Activated naive CD4-positive, alpha-beta T cell treated with anti-CD3 and anti-CD28 coated beads, Interleukin-2, amount 50 U/mL, for 72 hours (primary cell): Measurements from ENCODE around the gene UBE2L6. TPM values are rescaled to one million over a fixed set of nuclear protein-coding genes. Genes with fewer than 3 reads are reported as not detected.
"Not testable (repeated sequence)": the region's sequence is repeated elsewhere in the genome, so short reads cannot be mapped to it uniquely, and the experiment has no call there.

Experiments used
- ATAC-seq, 2 donors: fragments of 150-1000 bp; cut with Tn5 transposase; 2 replicates each; pipeline ENCODE4 v1.10.0; 2021; ENCODE audit warnings: mild to moderate bottlenecking in 2 of 2, moderate library complexity in 2 of 2
- DNase-seq, 2 donors: peaks; one replicate each; pipeline ENCODE4 v3.0.0; 2021 to 2022; ENCODE audit warnings: low spot score in 2 of 2
- H3K27ac Mint-ChIP-seq, 2 donors: one replicate each; pipeline ENCODE4 v1.8.0; 2022; ENCODE audit warnings: mild to moderate bottlenecking in 2 of 2, mixed read lengths in 2 of 2
- H3K36me3 Mint-ChIP-seq, 2 donors: one replicate each; pipeline ENCODE4 v1.8.0; 2022; ENCODE audit warnings: mixed read lengths in 2 of 2
- H3K9me3 Mint-ChIP-seq, 2 donors: one replicate each; pipeline ENCODE4 v1.8.0; 2022; ENCODE audit warnings: mixed read lengths in 2 of 2
- total RNA-seq, 2 donors: library from RNA; stranded (reverse); gene quantifications; one replicate each; pipeline ENCODE4 v1.2.3, GENCODE V29; 2022

UBE2L6 gene
- total RNA-seq, 2 donors from 2014 or later = 122 to 188 TPM

DNA sequence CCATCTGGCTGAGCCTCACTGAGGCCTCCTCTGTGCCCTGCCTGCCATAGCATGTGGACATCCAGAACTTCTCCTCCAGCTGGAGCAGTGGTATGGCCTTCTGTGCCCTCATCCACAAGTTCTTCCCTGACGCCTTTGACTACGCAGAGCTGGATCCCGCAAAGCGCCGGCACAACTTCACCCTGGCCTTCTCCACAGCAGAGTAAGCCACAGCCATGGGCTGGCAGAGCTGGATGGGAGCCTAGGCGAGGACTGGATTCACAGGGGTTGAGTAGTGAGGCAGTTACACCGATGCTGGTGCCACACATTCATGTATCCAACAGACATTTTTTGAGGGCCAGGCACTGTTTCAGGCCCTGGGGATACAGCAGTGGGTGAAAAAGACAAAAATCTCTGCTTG, 21.0 kb downstream of the UBE2L6 start:
- H3K27ac Mint-ChIP-seq = peak overlapping the region; percentile 82 to 90
- H3K9me3 Mint-ChIP-seq = no peaks in the 10 kb centered on the region
- no peak for ATAC-seq
- H3K36me3 Mint-ChIP-seq = peaks cover 0 to 14% of the 10 kb centered on the region in 2 donors
- DNase-seq = no peak

DNA sequence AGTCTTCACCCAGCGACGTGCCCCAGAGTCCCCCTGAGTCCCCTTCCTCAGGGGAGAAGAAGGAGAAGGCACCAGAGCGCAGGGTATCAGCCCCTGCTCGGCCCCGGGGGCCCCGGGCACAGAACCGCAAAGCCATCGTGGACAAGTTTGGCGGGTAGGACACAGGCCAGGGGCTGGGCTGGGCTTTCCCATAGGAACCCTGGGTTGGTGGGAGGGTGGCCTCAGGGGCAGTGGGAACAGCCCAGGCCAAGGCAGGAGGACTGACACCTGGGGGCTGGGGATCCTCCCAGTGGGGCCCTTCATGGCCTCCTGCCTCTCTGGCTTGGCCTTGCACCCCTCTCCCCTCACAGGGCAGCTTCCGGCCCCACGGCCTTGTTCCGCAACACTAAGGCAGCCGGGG, 21.6 kb downstream of the UBE2L6 start:
- Mint-ChIP-seq H3K36me3 (peaks cover 0 to 14% of the 10 kb centered on the region in 2 donors), H3K27ac (peak overlapping the region in 1 of 2 donors; percentile 22), H3K9me3 (no peaks in the 10 kb centered on the region)
- no peak for DNase-seq
- no peak for ATAC-seq

- ATAC-seq (no peak), DNase-seq (no peak)
- H3K27ac Mint-ChIP-seq = no peak overlapping the region
- peaks cover 0 to 5% of the 10 kb centered on the region in 2 donors for H3K36me3 Mint-ChIP-seq
- H3K9me3 Mint-ChIP-seq = no peaks in the 10 kb centered on the region
These were observed 22.9 kb downstream of the UBE2L6 start for GRCh38 chr11:57544566-57544965.

DNA sequence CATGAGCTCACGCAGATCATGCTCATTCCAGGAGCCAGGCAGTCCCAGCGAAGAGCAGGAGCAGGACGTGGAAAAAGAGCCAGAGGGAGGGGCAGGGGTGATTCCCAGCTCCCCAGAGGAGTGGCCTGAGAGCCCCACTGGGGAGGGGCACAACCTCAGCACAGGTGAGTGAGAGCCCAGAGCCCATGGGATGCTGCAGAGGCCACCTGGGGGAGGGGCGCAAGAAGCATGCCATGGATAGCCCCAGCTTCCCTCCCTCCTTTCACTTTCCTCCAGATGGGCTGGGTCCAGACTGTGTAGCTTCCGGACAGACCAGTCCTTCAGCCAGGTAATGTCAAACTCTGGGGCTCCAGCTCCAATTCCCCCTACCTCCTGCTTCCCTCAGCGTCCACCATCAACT, 23.9 kb downstream of the UBE2L6 start:
- H3K36me3 Mint-ChIP-seq = peaks cover 0 to 2% of the 10 kb centered on the region in 2 donors
- DNase-seq (no peak), ATAC-seq (no peak)
- no peaks in the 10 kb centered on the region for H3K9me3 Mint-ChIP-seq
- no peak overlapping the region for H3K27ac Mint-ChIP-seq

GRCh38 chr11:57542582-57542981, 24.9 kb downstream of the UBE2L6 start:
- Mint-ChIP-seq H3K27ac (peak overlapping the region; percentile 16 to 95), H3K36me3 (no peaks in the 10 kb centered on the region), H3K9me3 (no peaks in the 10 kb centered on the region)
- ATAC-seq (no peak), DNase-seq (no peak)

- H3K36me3 Mint-ChIP-seq = no peaks in the 10 kb centered on the region
These were observed 26.3 kb downstream of the UBE2L6 start for GRCh38 chr11:57541169-57541568.

GRCh38 chr11:57539342-57539741, 28.1 kb downstream of the UBE2L6 start:
- DNase-seq (no peak), ATAC-seq (no peak)
- no peaks in the 10 kb centered on the region for H3K36me3 Mint-ChIP-seq
- peak overlapping the region in 1 of 2 donors; percentile 51 for H3K27ac Mint-ChIP-seq
- H3K9me3 Mint-ChIP-seq = no peaks in the 10 kb centered on the region

More at GRCh38 chr11:57541169-57541568, 26.3 kb downstream of the UBE2L6 start:
- no peak for ATAC-seq
- H3K9me3 Mint-ChIP-seq = no peaks in the 10 kb centered on the region
- no peak for DNase-seq
- H3K27ac Mint-ChIP-seq = peak overlapping the region in 1 of 2 donors; percentile 33

GRCh38 chr11:57536947-57537619, 30.4 kb downstream of the UBE2L6 start, which contains the start of gene SMTNL1:
TSS of gene SMTNL1 (plus strand) at chr11:57537595. CDS start at chr11:57542643, 5,048 bp downstream.
- ATAC-seq (no peak), DNase-seq (no peak)
- no peaks in the 10 kb centered on the region for H3K36me3 Mint-ChIP-seq
- H3K27ac Mint-ChIP-seq = peak within 1 kb of the TSS; percentile 75 to 88
- no peaks in the 10 kb centered on the region for H3K9me3 Mint-ChIP-seq

- H3K9me3 Mint-ChIP-seq, ATAC-seq, H3K27ac Mint-ChIP-seq, DNase-seq: not testable (repeated sequence)
- peaks cover 15 to 16% of the 10 kb centered on the region in 2 donors for H3K36me3 Mint-ChIP-seq
These were observed 33.0 kb downstream of the UBE2L6 start for GRCh38 chr11:57534449-57534848.

- no peaks in the 10 kb centered on the region for H3K9me3 Mint-ChIP-seq
- H3K27ac Mint-ChIP-seq = peak within 1 kb of the TSS; percentile 94 to 98
- ATAC-seq = peak; percentile 88 to 97
- peaks cover 15 to 21% of the 10 kb centered on the region in 2 donors for H3K36me3 Mint-ChIP-seq
- DNase-seq = peak; percentile 85 to 87
These were observed 36.6 kb downstream of the UBE2L6 start, which contains the start of gene TIMM10 for GRCh38 chr11:57530596-57531507. TSS of gene TIMM10 (minus strand) at chr11:57530754. CDS start at chr11:57530189, 565 bp downstream.

GRCh38 chr11:57530215-57530595, 37.3 kb downstream of the UBE2L6 start:
- ATAC-seq (peak in 1 of 2 donors; percentile 7), DNase-seq (peak in 1 of 2 donors; percentile 10)
- Mint-ChIP-seq H3K36me3 (peaks cover 16 to 21% of the 10 kb centered on the region in 2 donors), H3K9me3 (no peaks in the 10 kb centered on the region), H3K27ac (peak overlapping the region; percentile 94 to 98)

DNA sequence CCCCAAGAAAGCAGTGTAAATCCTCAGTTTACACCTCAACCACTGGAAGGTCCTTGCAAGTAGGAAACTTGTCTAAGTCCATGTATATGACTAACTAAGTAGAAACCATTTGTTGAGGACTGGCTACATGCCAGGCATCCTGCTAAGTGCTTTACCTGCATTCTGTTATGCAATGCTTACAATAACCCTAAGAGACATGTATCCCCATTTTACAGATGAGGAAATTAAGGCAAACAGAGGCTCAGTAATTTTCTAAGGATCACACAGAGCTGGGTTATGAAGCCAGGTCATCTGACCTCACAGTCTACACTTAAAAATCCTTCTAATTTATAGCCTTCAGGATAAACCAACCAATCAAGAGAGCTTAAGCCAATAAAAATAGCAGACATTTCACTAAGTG, 38.5 kb downstream of the UBE2L6 start:
- Mint-ChIP-seq H3K9me3 (no peaks in the 10 kb centered on the region), H3K27ac (no peak overlapping the region), H3K36me3 (peaks cover 21 to 22% of the 10 kb centered on the region in 2 donors)
- DNase-seq = no peak
- ATAC-seq = no peak

DNA sequence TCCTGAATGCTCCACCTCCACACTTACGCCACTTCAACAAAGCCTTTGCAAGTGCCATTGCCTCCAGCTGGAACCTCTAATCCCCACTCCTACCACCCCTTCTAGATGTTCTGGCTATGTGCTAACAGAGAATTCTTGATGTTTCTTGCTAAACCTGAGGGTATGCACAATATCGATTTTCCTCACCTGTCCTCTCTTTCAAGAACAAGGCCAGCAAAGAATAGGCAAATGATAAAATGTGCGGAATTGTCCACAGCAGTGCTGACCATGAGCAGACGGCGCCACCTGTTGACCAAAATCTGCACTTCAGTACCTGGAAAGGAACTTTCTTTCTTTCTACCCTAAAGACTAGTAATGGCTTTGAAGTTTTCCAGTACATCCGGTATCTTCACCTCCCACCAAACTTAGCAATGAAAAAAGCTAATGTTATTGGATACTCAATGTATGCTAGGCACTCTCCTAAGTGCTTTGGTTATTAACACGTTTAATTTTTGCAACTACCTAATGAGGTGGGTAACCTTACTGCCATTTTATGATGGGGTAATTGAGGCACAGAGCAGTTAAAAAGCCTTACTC, 40.3 kb downstream of the UBE2L6 start:
- Mint-ChIP-seq H3K9me3 (no peaks in the 10 kb centered on the region), H3K27ac (peak overlapping the region in 1 of 2 donors; percentile 66), H3K36me3 (peaks cover 21 to 22% of the 10 kb centered on the region in 2 donors)
- no peak for ATAC-seq
- peak in 1 of 2 donors; percentile 83 for DNase-seq

GRCh38 chr11:57523419-57523818, 44.1 kb downstream of the UBE2L6 start:
- Mint-ChIP-seq H3K9me3 (no peaks in the 10 kb centered on the region), H3K36me3 (peaks cover 4 to 7% of the 10 kb centered on the region in 2 donors), H3K27ac (no peak overlapping the region)
- DNase-seq (no peak), ATAC-seq (no peak)

DNA sequence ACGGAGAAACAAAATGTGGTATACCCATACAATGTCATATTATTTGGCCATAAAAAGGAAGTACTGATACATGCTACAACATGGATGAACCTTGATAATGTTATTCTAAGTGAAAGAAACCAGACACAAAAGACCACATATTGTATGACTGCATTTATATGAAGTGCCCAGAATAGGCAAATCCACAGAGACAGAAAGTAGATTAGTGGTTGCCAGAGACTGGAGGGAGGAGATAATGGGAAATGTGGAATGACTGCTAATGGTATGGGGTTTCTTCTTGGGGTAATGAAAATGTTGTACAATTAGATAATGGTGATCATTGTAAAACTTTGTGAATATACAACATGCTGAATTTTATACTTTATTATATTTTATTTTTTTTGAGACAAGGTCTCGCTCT, 46.4 kb downstream of the UBE2L6 start:
- DNase-seq (no peak), ATAC-seq (no peak)
- peaks cover 0 to 7% of the 10 kb centered on the region in 2 donors for H3K36me3 Mint-ChIP-seq
- H3K27ac Mint-ChIP-seq = no peak overlapping the region
- H3K9me3 Mint-ChIP-seq = no peaks in the 10 kb centered on the region

- no peaks in the 10 kb centered on the region for H3K9me3 Mint-ChIP-seq
- H3K27ac Mint-ChIP-seq = peak overlapping the region; percentile 82 to 84
- H3K36me3 Mint-ChIP-seq = peaks cover 10% of the 10 kb centered on the region in 2 donors
- DNase-seq = no peak
- ATAC-seq = no peak
These were observed 51.4 kb downstream of the UBE2L6 start for GRCh38 chr11:57516061-57516443.
